Psoas muscle (tissue), 8 donors: ENCODE results near the gene ADCY4. TPM values are rescaled to one million over a fixed set of nuclear protein-coding genes. Genes with fewer than 3 reads are reported as not detected.

Source experiments
- ATAC-seq, 4 donors: fragments of 200-7000 bp; cut with Tn5 transposase; one replicate each; pipeline ENCODE4 v1.9.1; 2020; ENCODE audit warnings: moderate library complexity in 3 of 4, mild to moderate bottlenecking in 2 of 4
- DNase-seq, 2 donors: peaks; one replicate each; pipeline ENCODE4 v3.0.0-alpha.2; 2020
- H3K27ac ChIP-seq: fragments of 200-600 bp; one replicate; pipeline ENCODE4 v1.8.0; 2022
- H3K27me3 ChIP-seq, 3 donors: fragments of 200-600 bp in 1 of 3; one replicate each; pipeline versions ENCODE4 v1.6.1 to v1.8.0; 2013 to 2022; ENCODE audit warnings: low read length in 2 of 3, mild to moderate bottlenecking in 2 of 3, moderate library complexity in 1 of 3; ENCODE audit not compliant: insufficient read depth in 3 of 3
- H3K36me3 ChIP-seq, 2 donors: fragments of 200-600 bp in 1 of 2; one replicate each; pipeline versions ENCODE4 v1.6.1 to v1.8.0; 2013 to 2022; ENCODE audit warnings: low read depth in 1 of 2, mild to moderate bottlenecking in 1 of 2, moderate library complexity in 1 of 2; ENCODE audit not compliant: insufficient read depth in 1 of 2
- H3K4me1 ChIP-seq: fragments of 200-600 bp; one replicate; pipeline ENCODE4 v1.8.0; 2022
- H3K4me3 ChIP-seq: fragments of 200-600 bp; one replicate; pipeline ENCODE4 v1.8.0; 2022; ENCODE audit warnings: mild to moderate bottlenecking
- H3K9me3 ChIP-seq: fragments of 200-600 bp; one replicate; pipeline ENCODE4 v1.8.0; 2022
- WGBS, 3 donors: extraction: QIAGEN DNeasy Blood & Tissue Kit; methylation state at CpG; one replicate each; pipeline versions ENCODE4 v1.1.6 to v1.1.7; 2013; 5-methylcytosine and 5-hydroxymethylcytosine counted together
- intact Hi-C, 2 donors: fragments of 100-400 bp; cut with DNase I; formaldehyde crosslinking; loops; one replicate each; pipeline versions ENCODE4 v1.11.0 to v1.14.2; 2022
- polyA plus RNA-seq, 3 donors: library from polyadenylated mRNA; stranded (reverse); fragments of 200-250 nt; gene quantifications; one replicate each; pipeline ENCODE4 v1.2.3, GENCODE V29; 2013
- total RNA-seq, 4 donors: library from RNA; stranded (reverse); fragmentation: NEBNext Ultra II Directional in 2 of 4; extraction: Animal tissue kit (Norgen Biotek cat#: 25700) in 2 of 4; gene quantifications; one replicate each; pipeline versions ENCODE4 v1.2.1 to v1.2.4, GENCODE V29; 2021 to 2023
- TF ChIP-seq, protein P1 (sequence below): fragments of 200-600 bp; IDR thresholded peaks from one replicate; pipeline ENCODE4 v1.8.0; 2022; ENCODE audit warnings: antibody characterized with exemption
- donor health status: healthy with polysubstance abuse.
- donor health status: DM: no; HTN: no; CAD: no; lungs with moderate emphysema.
- donor health status: Bipolar disorder and iron deficiency.
- donor health status: healthy.
- donor health status: DM: yes; HTN: yes; CAD: no.
- donor health status: DM: no; HTN: no; CAD: no.
- donor health status: DM: no; HTN: no; CAD: no.
- donor health status: DM: yes; HTN: yes; CAD: no.

ADCY4 gene
- total and polyA plus RNA-seq, 7 donors: 7.0 to 13.9 (median 10.4) TPM

DNA sequence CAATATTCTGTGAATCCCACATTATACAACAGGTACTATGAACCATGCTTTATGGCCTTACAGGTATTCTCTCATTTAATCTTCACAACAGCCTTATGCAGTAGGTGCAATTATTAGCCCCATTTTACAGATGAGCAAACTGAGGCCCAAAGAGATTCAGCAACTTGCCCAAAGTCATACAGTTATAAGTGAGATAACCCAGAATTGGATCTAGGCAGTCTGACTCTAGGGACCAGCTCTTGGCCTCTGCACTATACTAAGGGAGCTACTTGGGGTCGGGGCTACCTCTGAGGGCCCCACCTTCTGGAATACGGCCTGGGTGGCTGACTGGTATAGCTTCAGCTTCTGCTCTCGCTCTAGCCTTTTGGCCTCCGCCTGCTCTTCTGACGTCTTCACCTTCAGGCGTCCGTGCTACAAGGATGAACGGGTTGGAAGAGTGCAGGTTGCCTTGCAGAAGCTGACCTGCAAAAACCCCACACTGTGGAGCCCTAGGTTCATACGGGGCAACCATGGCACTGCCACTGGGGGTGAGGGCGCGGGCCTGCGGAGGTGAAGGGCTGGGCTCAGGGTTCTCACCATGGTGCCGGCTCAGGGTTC, 64.2 kb downstream of the ADCY4 start:
- WGBS, 3 donors: 14 to 17% (median 16%) methylated on average over 13 of the region's 13 CpGs
- no peaks in the 10 kb centered on the region for H3K9me3 ChIP-seq
- peaks cover 8 to 43% of the 10 kb centered on the region in 2 donors for H3K36me3 ChIP-seq
- TF ChIP-seq, protein P1, sequence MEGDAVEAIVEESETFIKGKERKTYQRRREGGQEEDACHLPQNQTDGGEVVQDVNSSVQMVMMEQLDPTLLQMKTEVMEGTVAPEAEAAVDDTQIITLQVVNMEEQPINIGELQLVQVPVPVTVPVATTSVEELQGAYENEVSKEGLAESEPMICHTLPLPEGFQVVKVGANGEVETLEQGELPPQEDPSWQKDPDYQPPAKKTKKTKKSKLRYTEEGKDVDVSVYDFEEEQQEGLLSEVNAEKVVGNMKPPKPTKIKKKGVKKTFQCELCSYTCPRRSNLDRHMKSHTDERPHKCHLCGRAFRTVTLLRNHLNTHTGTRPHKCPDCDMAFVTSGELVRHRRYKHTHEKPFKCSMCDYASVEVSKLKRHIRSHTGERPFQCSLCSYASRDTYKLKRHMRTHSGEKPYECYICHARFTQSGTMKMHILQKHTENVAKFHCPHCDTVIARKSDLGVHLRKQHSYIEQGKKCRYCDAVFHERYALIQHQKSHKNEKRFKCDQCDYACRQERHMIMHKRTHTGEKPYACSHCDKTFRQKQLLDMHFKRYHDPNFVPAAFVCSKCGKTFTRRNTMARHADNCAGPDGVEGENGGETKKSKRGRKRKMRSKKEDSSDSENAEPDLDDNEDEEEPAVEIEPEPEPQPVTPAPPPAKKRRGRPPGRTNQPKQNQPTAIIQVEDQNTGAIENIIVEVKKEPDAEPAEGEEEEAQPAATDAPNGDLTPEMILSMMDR: no peak
- H3K4me1 ChIP-seq: no peaks in the 10 kb centered on the region
- H3K27ac ChIP-seq: peak overlapping the region; percentile 92
- DNase-seq (no peak), ATAC-seq (peak in 1 of 4 donors; percentile 34)
- peak overlapping the region; percentile 74 for H3K4me3 ChIP-seq
- no peaks in the 10 kb centered on the region for H3K27me3 ChIP-seq
- intact Hi-C loops: loop anchor here in 1 of 2 donors (2.0 kb wide), 1 partner anchor 28 kb away; the partner anchor contains the start of gene TINF2

DNA sequence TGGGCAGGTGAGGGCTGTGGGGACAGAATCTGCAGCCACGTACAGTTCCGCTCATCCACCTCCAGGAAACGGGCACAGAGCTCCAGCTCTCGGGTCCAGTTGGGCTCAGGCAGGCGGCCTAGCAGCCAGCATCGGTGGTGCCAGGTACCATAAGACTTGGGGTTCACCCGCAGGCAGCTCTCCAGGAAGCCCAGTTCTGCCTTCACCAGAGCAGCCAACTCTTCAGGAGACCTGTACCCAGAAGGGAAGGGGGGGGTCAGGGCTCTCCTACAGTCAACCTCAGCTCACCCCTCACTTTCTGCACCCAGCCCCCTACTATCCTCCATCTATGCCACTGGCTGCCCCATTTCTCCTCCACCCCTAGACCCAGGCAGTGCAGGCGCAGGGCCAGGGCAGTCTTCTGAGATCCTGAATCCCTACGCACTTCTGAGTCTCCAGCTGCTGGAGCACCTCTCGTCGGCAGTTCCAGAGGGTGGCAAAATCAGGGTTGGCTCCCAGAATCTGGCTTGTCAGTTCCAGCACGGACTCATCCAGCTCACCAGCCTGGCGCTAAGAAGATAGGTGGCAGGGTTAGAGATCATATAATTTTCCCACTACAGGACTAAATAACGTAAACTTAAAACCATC, 64.8 kb downstream of the ADCY4 start:
- 90 to 93% (median 90%) methylated on average over 14 of the region's 14 CpGs for WGBS, 3 donors
- Histone ChIP-seq H3K4me3 (no peak overlapping the region), H3K9me3 (no peaks in the 10 kb centered on the region), H3K27ac (no peak overlapping the region), H3K4me1 (no peaks in the 10 kb centered on the region), H3K27me3 (no peaks in the 10 kb centered on the region), H3K36me3 (peaks cover 8 to 47% of the 10 kb centered on the region in 2 donors)
- DNase-seq: no peak
- TF ChIP-seq, protein P1: no peak
- intact Hi-C loops: loop anchor here in 1 of 2 donors (2.0 kb wide), 1 partner anchor 27 kb away; the partner anchor contains the start of gene TINF2
- ATAC-seq: no peak

DNA sequence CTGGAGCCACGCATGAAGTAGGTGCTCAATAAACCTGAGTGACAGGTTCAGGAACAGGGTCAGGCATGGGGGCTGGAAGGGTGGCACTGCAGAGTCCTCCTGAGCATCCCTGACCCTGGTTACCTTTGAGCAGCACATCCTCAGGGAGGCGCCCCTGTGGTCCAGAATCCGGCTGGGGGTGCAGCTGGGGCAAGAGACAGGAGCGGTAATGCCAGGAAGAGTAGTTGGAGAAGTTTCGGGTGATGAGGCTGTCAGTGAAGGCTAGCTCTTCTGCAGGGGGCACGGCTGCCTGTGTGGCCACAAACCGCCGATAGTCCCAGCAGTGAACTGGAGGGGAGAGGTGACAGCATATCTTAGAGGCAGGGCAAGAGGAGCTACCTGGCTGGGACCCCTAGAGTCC, 65.5 kb downstream of the ADCY4 start:
- ATAC-seq: no peak
- H3K9me3 ChIP-seq: no peaks in the 10 kb centered on the region
- WGBS, 3 donors: 89 to 94% (median 91%) methylated on average over 8 of the region's 8 CpGs
- no peaks in the 10 kb centered on the region for H3K27me3 ChIP-seq
- no peak overlapping the region for H3K4me3 ChIP-seq
- peaks cover 8 to 47% of the 10 kb centered on the region in 2 donors for H3K36me3 ChIP-seq
- intact Hi-C loops: no loop called here
- H3K4me1 ChIP-seq: no peaks in the 10 kb centered on the region
- H3K27ac ChIP-seq: no peak overlapping the region
- DNase-seq: no peak
- TF ChIP-seq, protein P1: no peak

Other genes starting within 250 kb of the ADCY4 start
Only the 30 nearest of the 33 such genes appear.
- gene NRL, start 220.1 kb downstream of the ADCY4 start, total RNA-seq: 1 to 10 TPM; 1.5 to 3.6 (median 2.5) TPM
- gene NRL, start 220.1 kb downstream of the ADCY4 start, polyA plus RNA-seq: 1 to 10 TPM; 1.2 to 5.1 (median 2.4) TPM
- gene FITM1, start 204.4 kb downstream of the ADCY4 start, total RNA-seq: 100 to 1,000 TPM in 3 of 4 donors, 10 to 100 TPM in 1; 72.8 to 167 (median 137) TPM
- gene FITM1, start 204.4 kb downstream of the ADCY4 start, polyA plus RNA-seq: 100 to 1,000 TPM; 100 to 163 (median 113) TPM
- 100 to 1,000 TPM in 1 of 4 donors, 10 to 100 TPM in 3; 49.2 to 122 (median 80.3) TPM for gene PSME1, start 198.9 kb downstream of the ADCY4 start, total RNA-seq
- gene PSME1, start 198.9 kb downstream of the ADCY4 start, polyA plus RNA-seq: 100 to 1,000 TPM in 1 of 3 donors, 10 to 100 TPM in 2; 73.0 to 106 (median 92.6) TPM
- 10 to 100 TPM; 18.0 to 67.5 (median 36.1) TPM for gene EMC9, start 193.5 kb downstream of the ADCY4 start, total RNA-seq
- 10 to 100 TPM; 17.2 to 35.5 (median 30.9) TPM for gene EMC9, start 193.5 kb downstream of the ADCY4 start, polyA plus RNA-seq
- gene PSME2, start 188.5 kb downstream of the ADCY4 start, total RNA-seq: 100 to 1,000 TPM in 1 of 4 donors, 10 to 100 TPM in 3; 30.1 to 179 (median 76.0) TPM
- gene PSME2, start 188.5 kb downstream of the ADCY4 start, polyA plus RNA-seq: 10 to 100 TPM; 64.7 to 80.0 (median 76.4) TPM
- gene RNF31, start 187.6 kb downstream of the ADCY4 start, total RNA-seq: 10 to 100 TPM; 46.4 to 81.5 (median 64.7) TPM
- gene RNF31, start 187.6 kb downstream of the ADCY4 start, polyA plus RNA-seq: 10 to 100 TPM; 43.3 to 57.3 (median 55.7) TPM
- gene IRF9, start 173.8 kb downstream of the ADCY4 start, total RNA-seq: 10 to 100 TPM; 10.4 to 21.6 (median 15.1) TPM
- 10 to 100 TPM in 2 of 3 donors, 1 to 10 TPM in 1; 7.9 to 14.2 (median 11.8) TPM for gene IRF9, start 173.8 kb downstream of the ADCY4 start, polyA plus RNA-seq
- 1 to 10 TPM; 1.0 to 1.6 (median 1.3) TPM for gene REC8, start 163.0 kb downstream of the ADCY4 start, total RNA-seq
- 1 to 10 TPM in 1 of 3 donors, under 1 TPM in 2; 0.13 to 1.2 (median 0.86) TPM for gene REC8, start 163.0 kb downstream of the ADCY4 start, polyA plus RNA-seq
- gene IPO4, start 146.3 kb downstream of the ADCY4 start, total RNA-seq: 10 to 100 TPM; 35.7 to 75.9 (median 51.1) TPM
- 10 to 100 TPM; 28.8 to 99.7 (median 62.4) TPM for gene IPO4, start 146.3 kb downstream of the ADCY4 start, polyA plus RNA-seq
- gene TM9SF1, start 139.6 kb downstream of the ADCY4 start, total RNA-seq: 10 to 100 TPM; 21.0 to 22.7 (median 21.8) TPM
- 10 to 100 TPM; 21.7 to 43.4 (median 31.7) TPM for gene TM9SF1, start 139.6 kb downstream of the ADCY4 start, polyA plus RNA-seq
- gene TSSK4, start 129.4 kb downstream of the ADCY4 start, total RNA-seq: not detected
- under 1 TPM in 2 of 3 donors, not detected in 1; 0.05 to 0.06 TPM for gene TSSK4, start 129.4 kb downstream of the ADCY4 start, polyA plus RNA-seq
- gene CHMP4A, start 121.6 kb downstream of the ADCY4 start, total RNA-seq: 10 to 100 TPM; 12.3 to 18.2 (median 15.7) TPM
- gene CHMP4A, start 121.6 kb downstream of the ADCY4 start, polyA plus RNA-seq: 10 to 100 TPM; 29.6 to 42.1 (median 29.9) TPM
- gene MDP1, start 119.0 kb downstream of the ADCY4 start, total RNA-seq: 10 to 100 TPM in 3 of 4 donors, 1 to 10 TPM in 1; 9.4 to 16.3 (median 12.1) TPM
- gene MDP1, start 119.0 kb downstream of the ADCY4 start, polyA plus RNA-seq: 10 to 100 TPM in 2 of 3 donors, 1 to 10 TPM in 1; 6.2 to 19.7 (median 13.0) TPM
- 100 to 1,000 TPM; 135 to 206 (median 159) TPM for gene NEDD8, start 102.7 kb downstream of the ADCY4 start, total RNA-seq
- 100 to 1,000 TPM; 214 to 315 (median 297) TPM for gene NEDD8, start 102.7 kb downstream of the ADCY4 start, polyA plus RNA-seq
- gene GMPR2, start 102.1 kb downstream of the ADCY4 start, total RNA-seq: 10 to 100 TPM; 19.7 to 33.1 (median 27.9) TPM
- gene GMPR2, start 102.1 kb downstream of the ADCY4 start, polyA plus RNA-seq: 10 to 100 TPM; 17.7 to 24.0 (median 21.7) TPM
- gene TINF2, start 92.4 kb downstream of the ADCY4 start, total RNA-seq: 10 to 100 TPM; 36.6 to 69.6 (median 65.2) TPM
- 100 to 1,000 TPM in 1 of 3 donors, 10 to 100 TPM in 2; 37.8 to 103 (median 48.3) TPM for gene TINF2, start 92.4 kb downstream of the ADCY4 start, polyA plus RNA-seq
- under 1 TPM in 3 of 4 donors, not detected in 1; 0.25 to 0.50 (median 0.32) TPM for gene TGM1, start 71.9 kb downstream of the ADCY4 start, total RNA-seq
- 1 to 10 TPM in 1 of 3 donors, under 1 TPM in 2; 0.17 to 1.3 (median 0.86) TPM for gene TGM1, start 71.9 kb downstream of the ADCY4 start, polyA plus RNA-seq
- gene RABGGTA, start 63.5 kb downstream of the ADCY4 start, total RNA-seq: 10 to 100 TPM; 16.9 to 17.8 (median 17.3) TPM
- 10 to 100 TPM; 15.1 to 36.2 (median 18.9) TPM for gene RABGGTA, start 63.5 kb downstream of the ADCY4 start, polyA plus RNA-seq
- gene DHRS1, start 35.3 kb downstream of the ADCY4 start, total RNA-seq: 1 to 10 TPM; 1.9 to 3.4 (median 2.7) TPM
- 1 to 10 TPM; 1.5 to 6.4 (median 3.4) TPM for gene DHRS1, start 35.3 kb downstream of the ADCY4 start, polyA plus RNA-seq
- 10 to 100 TPM; 36.7 to 38.8 (median 37.7) TPM for gene NOP9, start 35.2 kb downstream of the ADCY4 start, total RNA-seq
- gene NOP9, start 35.2 kb downstream of the ADCY4 start, polyA plus RNA-seq: 10 to 100 TPM; 11.4 to 29.8 (median 16.1) TPM
- 1 to 10 TPM in 3 of 4 donors, under 1 TPM in 1; 0.95 to 2.5 (median 1.8) TPM for gene CIDEB, start 27.1 kb downstream of the ADCY4 start, total RNA-seq
- gene CIDEB, start 27.1 kb downstream of the ADCY4 start, polyA plus RNA-seq: 1 to 10 TPM; 1.2 to 2.1 (median 1.3) TPM
- 1 to 10 TPM in 3 of 4 donors, under 1 TPM in 1; 0.96 to 2.3 (median 1.7) TPM for gene LTB4R2, start 24.9 kb downstream of the ADCY4 start, total RNA-seq
- gene LTB4R2, start 24.9 kb downstream of the ADCY4 start, polyA plus RNA-seq: under 1 TPM; 0.08 to 0.57 (median 0.32) TPM
- 1 to 10 TPM; 1.1 to 2.1 (median 2.0) TPM for gene LTB4R, start 23.6 kb downstream of the ADCY4 start, total RNA-seq
- 1 to 10 TPM in 1 of 3 donors, under 1 TPM in 2; 0.35 to 2.0 (median 0.65) TPM for gene LTB4R, start 23.6 kb downstream of the ADCY4 start, polyA plus RNA-seq
- 1 to 10 TPM; 1.1 to 1.9 (median 1.4) TPM for gene RIPK3, start 4.9 kb upstream of the ADCY4 start, total RNA-seq
- gene RIPK3, start 4.9 kb upstream of the ADCY4 start, polyA plus RNA-seq: 1 to 10 TPM in 1 of 3 donors, under 1 TPM in 2; 0.94 to 1.7 (median 0.97) TPM
- gene NFATC4, start 33.1 kb upstream of the ADCY4 start, total RNA-seq: 10 to 100 TPM in 2 of 4 donors, 1 to 10 TPM in 2; 2.7 to 12.0 (median 7.8) TPM
- gene NFATC4, start 33.1 kb upstream of the ADCY4 start, polyA plus RNA-seq: 1 to 10 TPM; 5.5 to 7.9 (median 7.3) TPM
- 1 to 10 TPM; 2.1 to 8.0 (median 2.4) TPM for gene NYNRIN, start 63.9 kb upstream of the ADCY4 start, total RNA-seq
- gene NYNRIN, start 63.9 kb upstream of the ADCY4 start, polyA plus RNA-seq: 1 to 10 TPM; 1.1 to 1.5 (median 1.2) TPM
- 1 to 10 TPM in 1 of 4 donors, under 1 TPM in 3; 0.66 to 1.5 (median 0.76) TPM for gene CBLN3, start 94.6 kb upstream of the ADCY4 start, total RNA-seq
- under 1 TPM; 0.38 to 0.78 (median 0.70) TPM for gene CBLN3, start 94.6 kb upstream of the ADCY4 start, polyA plus RNA-seq
- gene KHNYN, start 94.9 kb upstream of the ADCY4 start, total RNA-seq: 10 to 100 TPM; 25.8 to 44.2 (median 41.3) TPM
- 10 to 100 TPM; 15.3 to 74.9 (median 35.9) TPM for gene KHNYN, start 94.9 kb upstream of the ADCY4 start, polyA plus RNA-seq
- 10 to 100 TPM; 55.7 to 75.2 (median 63.8) TPM for gene SDR39U1, start 107.7 kb upstream of the ADCY4 start, total RNA-seq
- gene SDR39U1, start 107.7 kb upstream of the ADCY4 start, polyA plus RNA-seq: 100 to 1,000 TPM in 1 of 3 donors, 10 to 100 TPM in 2; 62.9 to 110 (median 63.6) TPM
- gene CMA1, start 173.2 kb upstream of the ADCY4 start, total RNA-seq: under 1 TPM in 2 of 4 donors, not detected in 2; 0.38 to 0.92 TPM
- gene CMA1, start 173.2 kb upstream of the ADCY4 start, polyA plus RNA-seq: under 1 TPM in 2 of 3 donors, not detected in 1; 0.04 to 0.34 TPM